GM21390 (cell line): ENCODE results near the gene TMEM143.
"Not testable (repeated sequence)": the region's sequence is repeated elsewhere in the genome, so short reads cannot be mapped to it uniquely, and the experiment has no call there.

Experiments used
- ATAC-seq: cut with Tn5 transposase; IDR thresholded peaks from one replicate; pipeline ENCODE4 v1.9.1; 2021; ENCODE audit not compliant: unreplicated experiment

Gene TMEM143

GRCh38 chr19:48363810-48364597, at the start of gene TMEM143, which contains the start of gene SYNGR4:
TMEM143 (minus strand) TSS chr19:48363940; CDS start chr19:48363920, 20 bp downstream.
SYNGR4 (plus strand) TSS chr19:48364367; CDS start chr19:48365843, 1,476 bp downstream.
- peak; percentile 73 for ATAC-seq

GRCh38 chr19:48405850-48406249, 42.1 kb upstream of the TMEM143 start:
- ATAC-seq, result no peak

GRCh38 chr19:48405010-48405659, 41.4 kb upstream of the TMEM143 start:
- no peak for ATAC-seq

- peak; percentile 55 for ATAC-seq
These were observed 39.9 kb upstream of the TMEM143 start for GRCh38 chr19:48403606-48404005.

- no peak for ATAC-seq
These were observed 37.5 kb upstream of the TMEM143 start for GRCh38 chr19:48401287-48401686.

GRCh38 chr19:48400018-48400742, 36.4 kb upstream of the TMEM143 start:
- no peak for ATAC-seq

- ATAC-seq, result peak; percentile 67
These were observed 34.9 kb upstream of the TMEM143 start for GRCh38 chr19:48398375-48399235.

- no peak for ATAC-seq
These were observed 34.3 kb upstream of the TMEM143 start for GRCh38 chr19:48398102-48398374.

- ATAC-seq, result no peak
These were observed 33.7 kb upstream of the TMEM143 start for GRCh38 chr19:48397263-48398101.

- ATAC-seq, result no peak
These were observed 33.1 kb upstream of the TMEM143 start for GRCh38 chr19:48396824-48397176.

GRCh38 chr19:48396016-48396823, 32.5 kb upstream of the TMEM143 start:
- ATAC-seq, result no peak

- ATAC-seq, result no peak
These were observed 31.8 kb upstream of the TMEM143 start for GRCh38 chr19:48395499-48395898.

- ATAC-seq, result no peak
These were observed 31.4 kb upstream of the TMEM143 start for GRCh38 chr19:48395170-48395455.

- ATAC-seq, result no peak
These were observed 30.8 kb upstream of the TMEM143 start for GRCh38 chr19:48394331-48395169.

GRCh38 chr19:48393559-48394330, 30.0 kb upstream of the TMEM143 start, which contains the start of gene GRIN2D:
GRIN2D (plus strand) TSS chr19:48393668; CDS start chr19:48398393, 4,725 bp downstream.
- ATAC-seq, result no peak

- ATAC-seq, result no peak
These were observed 29.3 kb upstream of the TMEM143 start for GRCh38 chr19:48392860-48393558.

GRCh38 chr19:48392006-48392344, 28.2 kb upstream of the TMEM143 start:
- ATAC-seq, result not testable (repeated sequence)
